DND-41 (cell line): ENCODE results near the gene CIC.

Experiments
- EZH2 ChIP-seq: IDR thresholded peaks from 3 replicates; pipeline ENCODE4 v1.6.1; 2012; ENCODE audit warnings: borderline replicate concordance, low read depth, mild to moderate bottlenecking, moderate library complexity, low read length, inconsistent platforms; ENCODE audit not compliant: severe bottlenecking
- TF ChIP-seq, protein P1 (sequence below): IDR thresholded peaks from 2 replicates; pipeline ENCODE4 v1.5.1; 2012; ENCODE audit warnings: borderline replicate concordance, low read length, moderate library complexity, mild to moderate bottlenecking; ENCODE audit not compliant: poor library complexity, severe bottlenecking; ENCODE audit errors: extremely low read depth

DNA sequence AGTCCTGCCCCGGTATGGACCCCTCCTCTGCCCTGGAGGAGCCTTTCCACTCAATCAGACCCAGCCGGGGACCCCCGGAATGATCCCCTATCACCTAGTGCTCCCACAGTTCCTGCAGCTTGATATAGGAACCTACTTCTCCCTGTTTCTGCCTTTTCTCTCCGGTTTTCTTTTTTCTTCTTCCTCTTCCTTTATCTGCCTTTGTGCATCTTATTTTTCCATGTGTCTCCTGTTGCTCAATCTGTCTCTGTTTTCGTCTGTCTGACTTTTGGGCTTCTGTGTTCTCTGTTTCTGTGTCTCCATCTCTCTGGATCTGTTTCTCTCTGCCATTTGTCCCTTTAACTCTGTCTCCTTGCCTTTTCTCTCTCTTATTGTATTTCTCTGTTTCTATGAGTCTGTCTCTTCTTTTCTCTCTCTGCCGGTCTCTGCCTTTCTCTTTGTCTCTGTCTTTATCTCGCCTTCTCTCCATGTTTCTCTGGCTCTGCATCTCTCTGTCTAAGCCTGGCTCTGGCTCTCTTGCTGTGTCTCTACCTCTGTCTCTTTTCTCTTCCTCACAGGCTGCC is 66.4 kb downstream of the CIC start:
- TF ChIP-seq, protein P1, sequence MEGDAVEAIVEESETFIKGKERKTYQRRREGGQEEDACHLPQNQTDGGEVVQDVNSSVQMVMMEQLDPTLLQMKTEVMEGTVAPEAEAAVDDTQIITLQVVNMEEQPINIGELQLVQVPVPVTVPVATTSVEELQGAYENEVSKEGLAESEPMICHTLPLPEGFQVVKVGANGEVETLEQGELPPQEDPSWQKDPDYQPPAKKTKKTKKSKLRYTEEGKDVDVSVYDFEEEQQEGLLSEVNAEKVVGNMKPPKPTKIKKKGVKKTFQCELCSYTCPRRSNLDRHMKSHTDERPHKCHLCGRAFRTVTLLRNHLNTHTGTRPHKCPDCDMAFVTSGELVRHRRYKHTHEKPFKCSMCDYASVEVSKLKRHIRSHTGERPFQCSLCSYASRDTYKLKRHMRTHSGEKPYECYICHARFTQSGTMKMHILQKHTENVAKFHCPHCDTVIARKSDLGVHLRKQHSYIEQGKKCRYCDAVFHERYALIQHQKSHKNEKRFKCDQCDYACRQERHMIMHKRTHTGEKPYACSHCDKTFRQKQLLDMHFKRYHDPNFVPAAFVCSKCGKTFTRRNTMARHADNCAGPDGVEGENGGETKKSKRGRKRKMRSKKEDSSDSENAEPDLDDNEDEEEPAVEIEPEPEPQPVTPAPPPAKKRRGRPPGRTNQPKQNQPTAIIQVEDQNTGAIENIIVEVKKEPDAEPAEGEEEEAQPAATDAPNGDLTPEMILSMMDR: no peak
- no peak for TF ChIP-seq EZH2
